HepG2 (cell line): ENCODE results near the gene ICAM5. TPM values are rescaled to one million over a fixed set of nuclear protein-coding genes. Genes with fewer than 3 reads are reported as not detected.

Source experiments
- HOXA5 ChIP-seq: sonication (generic); formaldehyde crosslinking; IDR thresholded peaks from 2 replicates; pipeline ENCODE4 v1.4.0; 2020; ENCODE audit warnings: missing genetic modification reagents
- KIAA2018 ChIP-seq: sonication (generic); formaldehyde crosslinking; IDR thresholded peaks from 2 replicates; pipeline ENCODE4 v1.5.0; 2020; ENCODE audit warnings: mild to moderate bottlenecking, missing genetic modification reagents, borderline replicate concordance
- RARG ChIP-seq: sonication (generic); formaldehyde crosslinking; IDR thresholded peaks from 2 replicates; pipeline ENCODE4 v1.4.0; 2020; ENCODE audit warnings: low read depth, mild to moderate bottlenecking, missing genetic modification reagents
- TEAD2 ChIP-seq: sonication (generic); formaldehyde crosslinking; IDR thresholded peaks from 2 replicates; pipeline ENCODE4 v1.9.0; 2021; ENCODE audit warnings: missing genetic modification reagents
- TMF1 ChIP-seq: sonication (generic); formaldehyde crosslinking; IDR thresholded peaks from 2 replicates; pipeline ENCODE4 v1.8.1; 2022; ENCODE audit warnings: low read depth, missing genetic modification reagents
- ZNF160 ChIP-seq: sonication (generic); formaldehyde crosslinking; IDR thresholded peaks from 2 replicates; pipeline ENCODE4 v1.8.0; 2022; ENCODE audit warnings: mild to moderate bottlenecking, inconsistent platforms, missing genetic modification reagents
- ZNF253 ChIP-seq: sonication (generic); formaldehyde crosslinking; IDR thresholded peaks from 2 replicates; pipeline ENCODE4 v1.8.0; 2022; ENCODE audit warnings: mild to moderate bottlenecking, missing genetic modification reagents, borderline replicate concordance
- ZNF292 ChIP-seq: sonication (generic); formaldehyde crosslinking; IDR thresholded peaks from 2 replicates; pipeline ENCODE4 v1.8.1; 2022; ENCODE audit warnings: mild to moderate bottlenecking, low read depth, missing genetic modification reagents, borderline replicate concordance
- ZNF615 ChIP-seq: sonication (generic); formaldehyde crosslinking; IDR thresholded peaks from 2 replicates; pipeline ENCODE4 v1.5.0; 2020; ENCODE audit warnings: mild to moderate bottlenecking, missing genetic modification reagents, borderline replicate concordance
- ZNF644 ChIP-seq: IDR thresholded peaks from 2 replicates; pipeline ENCODE4 v1.6.1; 2016; ENCODE audit warnings: low read depth
- ZNF850 ChIP-seq: sonication (generic); formaldehyde crosslinking; conservative IDR thresholded peaks from 2 replicates; pipeline ENCODE4 v1.9.0; 2021; ENCODE audit warnings: mild to moderate bottlenecking, missing genetic modification reagents
- ZSCAN30 ChIP-seq: sonication (generic); formaldehyde crosslinking; IDR thresholded peaks from 2 replicates; pipeline ENCODE4 v1.5.0; 2020; ENCODE audit warnings: mild to moderate bottlenecking, missing genetic modification reagents
- polyA plus RNA-seq, 8 experiments: library from polyadenylated mRNA; depleted of rRNA in 3 of 8; stranded (reverse) in 7 of 8; unstranded in 1 of 8; fragments of >200 nt; fragmentation: Illumina TruSeq in 4 of 8; extraction: Trizol in 4 of 8; gene quantifications; 2 replicates each; pipeline versions ENCODE4 v1.2.1 to v1.2.3, GENCODE V29; 2011 to 2016; ENCODE audit warnings: low read depth in 4 of 8, missing spikeins in 1 of 8, mixed read lengths in 1 of 8; ENCODE audit not compliant: insufficient read depth in 1 of 8
- total RNA-seq, 5 experiments: library from RNA; depleted of rRNA; stranded (reverse); fragments of >200 nt; fragmentation: Illumina TruSeq; extraction: Trizol; gene quantifications; 2 replicates each; pipeline ENCODE4 v1.2.3, GENCODE V29; 2016; ENCODE audit warnings: low read depth in 1 of 5
- TF ChIP-seq, protein P1 (sequence below): sonication (generic); formaldehyde crosslinking; IDR thresholded peaks from 2 replicates; pipeline ENCODE4 v1.5.1; 2020; ENCODE audit warnings: mild to moderate bottlenecking, missing genetic modification reagents
- TF ChIP-seq, protein P2 (sequence below), 2 experiments: sonication (generic) in 1 of 2; formaldehyde crosslinking in 1 of 2; IDR thresholded peaks; 2 replicates each; pipeline versions ENCODE4 v1.5.1 to v1.6.1; 2011 to 2020; ENCODE audit warnings: borderline replicate concordance in 1 of 2, low read depth in 1 of 2, low read length in 1 of 2, mild to moderate bottlenecking in 1 of 2, missing genetic modification reagents in 1 of 2, moderate library complexity in 1 of 2

Gene ICAM5
- total and polyA plus RNA-seq, 2 of the 13 experiments (the other 11 are each of a cell fraction or from before 2014, with no cell fraction given), result 0.46 to 1.6 TPM

DNA sequence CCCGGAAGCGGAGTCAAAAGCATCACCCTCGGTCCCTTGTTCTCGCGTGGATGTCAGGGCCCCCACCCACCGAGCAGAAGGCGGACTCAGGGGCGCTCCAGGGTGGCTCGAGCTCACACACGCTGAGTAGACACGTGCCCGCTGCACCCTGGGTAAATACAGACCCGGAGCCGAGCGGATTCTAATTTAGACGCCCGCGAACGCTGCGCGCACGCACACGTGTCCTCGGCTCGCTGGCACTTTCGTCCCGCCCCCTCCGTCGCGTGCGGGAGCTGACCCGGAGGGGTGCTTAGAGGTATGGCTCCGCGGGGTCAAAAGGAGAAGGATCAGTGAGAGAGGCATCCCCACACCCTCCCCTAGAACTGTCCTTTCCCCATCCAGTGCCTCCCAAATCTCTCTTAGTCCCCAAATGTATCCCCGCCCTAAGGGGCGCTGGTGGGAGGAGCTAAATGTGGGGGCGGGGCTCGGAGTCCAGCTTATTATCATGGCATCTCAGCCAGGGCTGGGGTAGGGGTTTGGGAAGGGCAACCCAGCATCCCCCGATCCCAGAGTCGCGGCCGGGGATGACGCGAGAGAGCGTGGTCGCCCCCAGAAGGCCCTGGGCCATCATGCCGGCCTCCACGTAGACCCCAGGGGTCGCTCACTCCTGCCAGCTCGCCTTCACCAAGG is 451 bp upstream of the ICAM5 start (continued):
- TF ChIP-seq ZNF644 (no peak), RARG (CRISPR knock-in tag) (no peak), KIAA2018 (CRISPR knock-in tag) (no peak), ZNF160 (CRISPR knock-in tag) (no peak), ZNF615 (CRISPR knock-in tag) (no peak), ZNF253 (CRISPR knock-in tag) (no peak), TEAD2 (CRISPR knock-in tag) (no peak), TMF1 (CRISPR knock-in tag) (0 out of 2 replicates have a peak, but pooled peaks have one; percentile 37), ZNF850 (CRISPR knock-in tag) (no peak), HOXA5 (CRISPR knock-in tag) (no peak), ZSCAN30 (CRISPR knock-in tag) (no peak), ZNF292 (CRISPR knock-in tag) (no peak)
- TF ChIP-seq, protein P1, sequence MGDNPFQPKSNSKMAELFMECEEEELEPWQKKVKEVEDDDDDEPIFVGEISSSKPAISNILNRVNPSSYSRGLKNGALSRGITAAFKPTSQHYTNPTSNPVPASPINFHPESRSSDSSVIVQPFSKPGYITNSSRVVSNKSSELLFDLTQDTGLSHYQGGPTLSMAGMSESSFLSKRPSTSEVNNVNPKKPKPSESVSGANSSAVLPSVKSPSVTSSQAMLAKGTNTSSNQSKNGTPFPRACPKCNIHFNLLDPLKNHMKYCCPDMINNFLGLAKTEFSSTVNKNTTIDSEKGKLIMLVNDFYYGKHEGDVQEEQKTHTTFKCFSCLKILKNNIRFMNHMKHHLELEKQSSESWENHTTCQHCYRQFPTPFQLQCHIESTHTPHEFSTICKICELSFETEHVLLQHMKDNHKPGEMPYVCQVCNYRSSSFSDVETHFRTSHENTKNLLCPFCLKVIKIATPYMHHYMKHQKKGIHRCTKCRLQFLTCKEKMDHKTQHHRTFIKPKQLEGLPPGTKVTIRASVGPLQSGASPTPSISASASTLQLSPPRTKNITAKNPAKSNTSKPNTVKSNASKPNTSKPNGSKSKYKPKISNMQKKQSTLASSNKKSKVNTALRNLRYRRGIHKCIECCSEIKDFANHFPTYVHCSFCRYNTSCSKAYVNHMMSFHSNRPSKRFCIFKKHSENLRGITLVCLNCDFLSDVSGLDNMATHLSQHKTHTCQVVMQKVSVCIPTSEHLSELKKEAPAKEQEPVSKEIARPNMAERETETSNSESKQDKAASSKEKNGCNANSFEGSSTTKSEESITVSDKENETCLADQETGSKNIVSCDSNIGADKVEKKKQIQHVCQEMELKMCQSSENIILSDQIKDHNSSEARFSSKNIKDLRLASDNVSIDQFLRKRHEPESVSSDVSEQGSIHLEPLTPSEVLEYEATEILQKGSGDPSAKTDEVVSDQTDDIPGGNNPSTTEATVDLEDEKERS (CRISPR knock-in tag), result no peak
- TF ChIP-seq, protein P2, sequence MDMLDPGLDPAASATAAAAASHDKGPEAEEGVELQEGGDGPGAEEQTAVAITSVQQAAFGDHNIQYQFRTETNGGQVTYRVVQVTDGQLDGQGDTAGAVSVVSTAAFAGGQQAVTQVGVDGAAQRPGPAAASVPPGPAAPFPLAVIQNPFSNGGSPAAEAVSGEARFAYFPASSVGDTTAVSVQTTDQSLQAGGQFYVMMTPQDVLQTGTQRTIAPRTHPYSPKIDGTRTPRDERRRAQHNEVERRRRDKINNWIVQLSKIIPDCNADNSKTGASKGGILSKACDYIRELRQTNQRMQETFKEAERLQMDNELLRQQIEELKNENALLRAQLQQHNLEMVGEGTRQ (IDR thresholded peaks at IDR 0.05; ENCODE audit: low read depth, low read length), result no peak
- TF ChIP-seq, protein P2 (CRISPR knock-in tag; IDR thresholded peaks at IDR 0.05; ENCODE audit: borderline replicate concordance), result peak; percentile 69; the same call in 1 of the 2 replicates
